IMR-90 (cell line): ENCODE data around the gene CNTRL.
A peak's percentile ranks its signal among the peaks of the same experiment; 100 is the strongest.

Experiments
- BHLHE40 ChIP-seq: fragments of 150-350 bp; IDR thresholded peaks from 2 replicates; pipeline ENCODE4 v1.6.1; 2016; ENCODE audit warnings: mild to moderate bottlenecking, low read depth, low read length
- CEBPB ChIP-seq: IDR thresholded peaks from 2 replicates; pipeline ENCODE4 v1.6.1; 2012; ENCODE audit warnings: low read depth, low read length, improper control_type of control experiment
- CTCF ChIP-seq: conservative IDR thresholded peaks from 2 replicates; pipeline ENCODE4 v1.5.1; 2012; ENCODE audit warnings: mild to moderate bottlenecking, low read depth, low read length, improper control_type of control experiment
- ELK1 ChIP-seq: fragments of 150-350 bp; IDR thresholded peaks from 2 replicates; pipeline ENCODE4 v1.6.1; 2016; ENCODE audit warnings: low read depth, mild to moderate bottlenecking, low read length, moderate library complexity, borderline replicate concordance
- FOS ChIP-seq: fragments of 150-350 bp; IDR thresholded peaks from 2 replicates; pipeline ENCODE4 v1.6.1; 2016; ENCODE audit warnings: low read depth, low read length
- MAFK ChIP-seq: IDR thresholded peaks from 2 replicates; pipeline ENCODE4 v1.6.1; 2012; ENCODE audit warnings: low read depth, low read length, improper control_type of control experiment
- MAZ ChIP-seq: IDR thresholded peaks from 2 replicates; pipeline ENCODE4 v1.6.1; 2012; ENCODE audit warnings: low read depth, mild to moderate bottlenecking, low read length, improper control_type of control experiment, moderate library complexity, borderline replicate concordance
- NFE2L2 ChIP-seq: fragments of 150-350 bp; IDR thresholded peaks from 2 replicates; pipeline ENCODE4 v1.6.1; 2016; ENCODE audit warnings: low read depth, mild to moderate bottlenecking, low read length
- POLR2A ChIP-seq: IDR thresholded peaks from 2 replicates; pipeline ENCODE4 v1.6.1; 2012; ENCODE audit warnings: mild to moderate bottlenecking, low read depth, low read length
- RAD21 ChIP-seq: IDR thresholded peaks from 2 replicates; pipeline ENCODE4 v1.6.1; 2012; ENCODE audit warnings: low read length, improper control_type of control experiment
- RCOR1 ChIP-seq: IDR thresholded peaks from 2 replicates; pipeline ENCODE4 v1.6.1; 2012; ENCODE audit warnings: mild to moderate bottlenecking, low read length, improper control_type of control experiment; ENCODE audit not compliant: insufficient replicate concordance
- RFX5 ChIP-seq: IDR thresholded peaks from 2 replicates; pipeline ENCODE4 v1.8.0; 2012; ENCODE audit warnings: low read depth, mild to moderate bottlenecking, low read length, moderate library complexity
- SMC3 ChIP-seq: fragments of 150-350 bp; IDR thresholded peaks from 2 replicates; pipeline ENCODE4 v1.6.1; 2016; ENCODE audit warnings: low read depth, mild to moderate bottlenecking, antibody characterized with exemption, low read length, moderate library complexity
- USF2 ChIP-seq: fragments of 150-350 bp; IDR thresholded peaks from 2 replicates; pipeline ENCODE4 v1.6.1; 2017; ENCODE audit warnings: mild to moderate bottlenecking, antibody characterized with exemption, low read length, low read depth

DNA sequence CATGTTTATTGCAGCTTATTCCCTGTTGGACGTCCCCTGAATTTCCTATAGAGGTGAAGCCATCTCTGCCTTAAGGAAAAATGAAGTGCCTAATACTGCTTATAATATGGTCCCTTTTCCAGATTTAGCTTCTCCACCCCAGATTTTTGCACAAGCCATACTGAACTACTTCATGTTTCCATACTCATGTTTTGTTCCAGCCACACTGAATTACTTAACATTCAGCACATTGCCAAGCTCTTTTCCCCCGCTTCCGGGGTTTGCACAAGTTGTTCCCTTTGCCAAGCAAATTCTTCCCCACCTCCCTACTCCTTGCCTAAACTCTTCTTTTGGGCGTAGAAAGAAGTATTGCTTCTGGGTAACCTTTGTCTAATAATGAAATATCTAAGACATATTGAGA lies 1.7 kb upstream of the CNTRL start:
- TF ChIP-seq CTCF (no peak), SMC3 (no peak), FOS (no peak), RAD21 (no peak), RCOR1 (no peak), CEBPB (peak; percentile 14; the same call in 1 of the 2 replicates), USF2 (no peak), BHLHE40 (no peak), POLR2A (no peak), NFE2L2 (no peak), MAZ (no peak), ELK1 (no peak), RFX5 (no peak), MAFK (no peak)
